HCT116 (cell line): ENCODE measurements around the gene THUMPD3. TPM values are rescaled to one million over a fixed set of nuclear protein-coding genes. Genes with fewer than 3 reads are reported as not detected.

Source experiments
- ATAC-seq: fragments of 200-7000 bp; cut with Tn5 transposase; 2 replicates; pipeline ENCODE4 v1.9.1; 2020; ENCODE audit warnings: mild to moderate bottlenecking, moderate library complexity
- BruUV-seq: library from RNA; stranded (reverse); fragments of 400-500 nt; replicated peaks from 2 replicates; lab custom pipeline; 2021; lab: Mats Ljungman, UMichigan
- CTCF ChIA-PET: fragments of 300-600 bp; sonication (Branson Sonifier 250); formaldehyde crosslinking; loops from one replicate; lab custom pipeline; 2021; ENCODE audit warnings: antibody characterized with exemption; lab: Charles Lee
- POLR2A ChIA-PET: fragments of 300-600, 350-600 bp; sonication (Branson Sonifier 250); formaldehyde crosslinking; loops from one replicate; lab custom pipeline; 2021; ENCODE audit warnings: antibody characterized with exemption; lab: Charles Lee
- RAD21 ChIA-PET, 2 experiments: fragments of 300-600 bp; sonication (Branson Sonifier 250); formaldehyde crosslinking; loops; one replicate each; lab custom pipeline; 2023; ENCODE audit warnings: low total read pairs in 2 of 2; ENCODE audit not compliant: uncharacterized antibody in 2 of 2, unreplicated experiment in 2 of 2, low non-redundant PET in 1 of 2; lab: Charles Lee
- DNase-seq: peaks from one replicate; pipeline ENCODE4 v3.0.0-alpha.2; 2010; ENCODE audit warnings: low read depth, low spot score
- H2AFZ ChIP-seq: fragments of 200-600 bp; shearing (Covaris generic), sonication (generic); 2 replicates; pipeline ENCODE4 v1.6.1; 2017; ENCODE audit warnings: low read depth, mixed run types, mixed read lengths, antibody characterized with exemption, low read length; ENCODE audit not compliant: poor library complexity, severe bottlenecking
- H3K27ac ChIP-seq: 2 replicates; pipeline ENCODE4 v1.5.1; 2012; ENCODE audit warnings: low read depth, low read length
- H3K27me3 ChIP-seq: fragments of 200-600 bp; sonication (generic); 2 replicates; pipeline ENCODE4 v1.6.1; 2016; ENCODE audit warnings: mixed run types, low read length, mixed read lengths; ENCODE audit not compliant: insufficient read depth
- H3K36me3 ChIP-seq, 2 experiments: fragments of 200-500 bp in 1 of 2; fragments of 200-600 bp in 1 of 2; sonication (Bioruptor generic) in 1 of 2; sonication (generic) in 1 of 2; 2 replicates each; pipeline versions ENCODE4 v1.5.1 to v1.6.1; 2014 to 2016; ENCODE audit warnings: low read length in 2 of 2, inconsistent platforms in 1 of 2, mixed read lengths in 1 of 2, mixed run types in 1 of 2; ENCODE audit not compliant: insufficient read depth in 2 of 2, control insufficient read depth in 1 of 2
- H3K4me1 ChIP-seq, 2 experiments: fragments of 200-600 bp in 1 of 2; sonication (generic) in 1 of 2; 2 replicates each; pipeline versions ENCODE4 v1.5.1 to v1.6.1; 2012 to 2017; ENCODE audit warnings: low read length in 2 of 2, inconsistent platforms in 1 of 2, mild to moderate bottlenecking in 1 of 2, mixed read lengths in 1 of 2, mixed run types in 1 of 2, moderate library complexity in 1 of 2; ENCODE audit not compliant: insufficient read depth in 2 of 2, control insufficient read depth in 1 of 2
- H3K4me2 ChIP-seq: fragments of 200-600 bp; sonication (generic); 2 replicates; pipeline ENCODE4 v1.6.1; 2017; ENCODE audit warnings: mixed run types, low read length, mixed read lengths
- H3K4me3 ChIP-seq, 2 experiments: fragments of 200-600 bp in 1 of 2; sonication (generic) in 1 of 2; replicated peaks in 1 of 2; 2 replicates each; pipeline ENCODE4 v1.5.1; 2011 to 2016; ENCODE audit warnings: low read length in 2 of 2, control low read depth in 1 of 2, low read depth in 1 of 2, mild to moderate bottlenecking in 1 of 2, mixed read lengths in 1 of 2, mixed run types in 1 of 2
- H3K79me2 ChIP-seq: fragments of 200-600 bp; sonication (generic); 2 replicates; pipeline ENCODE4 v1.6.1; 2017; ENCODE audit warnings: mild to moderate bottlenecking, mixed run types, low read length, moderate library complexity, mixed read lengths; ENCODE audit not compliant: insufficient read depth
- H3K9ac ChIP-seq: fragments of 200-600 bp; sonication (generic); 2 replicates; pipeline ENCODE4 v1.6.1; 2016; ENCODE audit warnings: low read length, mixed read lengths
- H3K9me2 ChIP-seq: fragments of 200-600 bp; sonication (generic), shearing (Covaris generic); 2 replicates; pipeline ENCODE4 v1.6.1; 2017; ENCODE audit warnings: mixed run types, mild to moderate bottlenecking, moderate library complexity; ENCODE audit not compliant: insufficient read depth
- H3K9me3 ChIP-seq, 2 experiments: fragments of 200-500 bp in 1 of 2; fragments of 200-600 bp in 1 of 2; sonication (Bioruptor generic) in 1 of 2; sonication (generic) in 1 of 2; 2 replicates each; pipeline ENCODE4 v1.6.1; 2014 to 2017; ENCODE audit warnings: low read length in 2 of 2, mixed read lengths in 2 of 2, inconsistent platforms in 1 of 2, low read depth in 1 of 2, mild to moderate bottlenecking in 1 of 2, mixed run types in 1 of 2, moderate library complexity in 1 of 2; ENCODE audit not compliant: control insufficient read depth in 1 of 2, insufficient read depth in 1 of 2
- H4K20me1 ChIP-seq: fragments of 200-600 bp; sonication (generic), shearing (Covaris generic); 2 replicates; pipeline ENCODE4 v1.6.1; 2017; ENCODE audit warnings: mixed run types, mild to moderate bottlenecking, moderate library complexity; ENCODE audit not compliant: insufficient read depth
- ATF3 ChIP-seq: IDR thresholded peaks from 2 replicates; pipeline ENCODE4 v1.6.1; 2012
- CBX3 ChIP-seq: IDR thresholded peaks from 2 replicates; pipeline ENCODE4 v1.6.1; 2012; ENCODE audit warnings: low read depth
- CTCF ChIP-seq, 3 experiments: fragments of 200-600 bp in 1 of 3; sonication (generic) in 1 of 3; IDR thresholded peaks in 2 of 3; conservative IDR thresholded peaks in 1 of 3; 2 replicates each; pipeline ENCODE4 v1.5.1; 2012 to 2017; ENCODE audit warnings: low read depth in 2 of 3, low read length in 2 of 3, antibody characterized with exemption in 1 of 3, borderline replicate concordance in 1 of 3, control low read depth in 1 of 3, mild to moderate bottlenecking in 1 of 3, mixed read lengths in 1 of 3, mixed run types in 1 of 3, moderate library complexity in 1 of 3; ENCODE audit not compliant: insufficient read depth in 1 of 3
- EGR1 ChIP-seq: IDR thresholded peaks from 2 replicates; pipeline ENCODE4 v1.6.1; 2012; ENCODE audit warnings: low read depth
- ELF1 ChIP-seq: IDR thresholded peaks from 2 replicates; pipeline ENCODE4 v1.6.1; 2012; ENCODE audit warnings: low read depth, borderline replicate concordance
- EZH2 ChIP-seq: fragments of 200-600 bp; sonication (generic); IDR thresholded peaks from 2 replicates; pipeline ENCODE4 v1.6.1; 2017; ENCODE audit warnings: antibody characterized with exemption, mixed run types
- EZH2phosphoT487 ChIP-seq: fragments of 200-600 bp; IDR thresholded peaks from 2 replicates; pipeline ENCODE4 v1.6.1; 2018; ENCODE audit warnings: antibody characterized with exemption, borderline replicate concordance
- FOSL1 ChIP-seq: IDR thresholded peaks from 2 replicates; pipeline ENCODE4 v1.6.1; 2012; ENCODE audit warnings: low read depth
- JUND ChIP-seq: IDR thresholded peaks from 2 replicates; pipeline ENCODE4 v1.6.1; 2012
- MAX ChIP-seq: IDR thresholded peaks from 2 replicates; pipeline ENCODE4 v1.6.1; 2012
- POLR2A ChIP-seq: IDR thresholded peaks from 2 replicates; pipeline ENCODE4 v1.7.0; 2011; ENCODE audit warnings: borderline replicate concordance; ENCODE audit not compliant: insufficient read depth, insufficient read length; ENCODE audit errors: extremely low read depth
- POLR2AphosphoS5 ChIP-seq: IDR thresholded peaks from 2 replicates; pipeline ENCODE4 v1.6.1; 2011; ENCODE audit warnings: mild to moderate bottlenecking, low read depth, low read length, moderate library complexity
- REST ChIP-seq: IDR thresholded peaks from 2 replicates; pipeline ENCODE4 v1.6.1; 2012; ENCODE audit warnings: low read depth
- SP1 ChIP-seq: IDR thresholded peaks from 2 replicates; pipeline ENCODE4 v1.6.1; 2012; ENCODE audit warnings: low read depth
- SRF ChIP-seq: IDR thresholded peaks from 2 replicates; pipeline ENCODE4 v1.6.1; 2012; ENCODE audit warnings: low read depth
- TCF7L2 ChIP-seq: IDR thresholded peaks from 2 replicates; pipeline ENCODE4 v1.7.0; 2011; ENCODE audit warnings: borderline replicate concordance, inconsistent platforms; ENCODE audit not compliant: insufficient read depth, insufficient read length; ENCODE audit errors: extremely low read depth
- YY1 ChIP-seq: IDR thresholded peaks from 2 replicates; pipeline ENCODE4 v1.6.1; 2011; ENCODE audit warnings: low read length, low read depth, moderate library complexity, mild to moderate bottlenecking; ENCODE audit not compliant: insufficient replicate concordance; ENCODE audit errors: extremely low read depth
- ZFX ChIP-seq: fragments of 450-650 bp; IDR thresholded peaks from 2 replicates; pipeline ENCODE4 v1.6.1; 2017
- ZNF274 ChIP-seq: fragments of 200-500 bp; sonication (Bioruptor generic); IDR thresholded peaks from 2 replicates; pipeline ENCODE4 v1.6.1; 2014; ENCODE audit warnings: mild to moderate bottlenecking, low read depth, low read length, inconsistent platforms
- intact Hi-C: fragments of 100-400 bp; cut with micrococcal nuclease; formaldehyde crosslinking; loops from 2 replicates; pipeline ENCODE4 v1.10.0; 2022
- total RNA-seq: library from RNA; stranded (reverse); gene quantifications from one replicate; pipeline ENCODE4 v1.2.1, GENCODE V29; 2021; ENCODE audit not compliant: unreplicated experiment

THUMPD3 gene
- total RNA-seq, 1 experiment from 2014 or later, result 79.5 TPM

GRCh38 chr3:9408061-9408460 lies 45.2 kb downstream of the THUMPD3 start (continued):
- no peak for TF ChIP-seq FOSL1
- no peak for TF ChIP-seq ELF1
- no peak for TF ChIP-seq ZFX
- TF ChIP-seq EZH2phosphoT487, result no peak

- ChIA-PET CTCF (no interaction called here), POLR2A (interaction anchor here (3.6 kb wide), 1 partner anchor 12 kb away, joined by 16 read pairs; the partner anchor contains the start of gene SETD5), RAD21 (no interaction called here)
- Histone ChIP-seq H2AFZ (no peak overlapping the region), H3K9ac (no peak overlapping the region), H4K20me1 (peaks cover 72% of the 10 kb centered on the region; the same call in 1 of the 2 replicates), H3K27me3 (no peaks in the 10 kb centered on the region), H3K4me1 (peaks cover 12 to 15% of the 10 kb centered on the region in 2 experiments), H3K9me2 (no peaks in the 10 kb centered on the region), H3K79me2 (peaks cover 100% of the 10 kb centered on the region), H3K27ac (no peak overlapping the region), H3K4me3 (no peak overlapping the region), H3K36me3 (no peaks in the 10 kb centered on the region; a peak in 1 of 4 replicates), H3K4me2 (no peak overlapping the region), H3K9me3 (no peaks in the 10 kb centered on the region)
- no peak for ATAC-seq
- intact Hi-C loops, result no loop called here
- no peak for DNase-seq
- BruUV-seq, result no TSS peak
- no peak for TF ChIP-seq JUND
- TF ChIP-seq SRF, result no peak
- no peak for TF ChIP-seq CBX3
- no peak for TF ChIP-seq EZH2phosphoT487
- TF ChIP-seq MAX, result no peak
- TF ChIP-seq POLR2AphosphoS5, result no peak
- TF ChIP-seq ZNF274, result no peak
- TF ChIP-seq YY1, result no peak
- TF ChIP-seq POLR2A, result no peak
- no peak for TF ChIP-seq FOSL1
- no peak for TF ChIP-seq REST
- TF ChIP-seq ELF1, result no peak
- no peak for TF ChIP-seq SP1
- no peak for TF ChIP-seq EZH2
- TF ChIP-seq CTCF (IDR thresholded peaks at IDR 0.05 in 2 of 3, conservative IDR thresholded peaks at IDR 0.05 in 1 of 3; ENCODE audit: borderline replicate concordance in 1 of 3, insufficient read depth in 1 of 3, low read depth in 2 of 3, low read length in 2 of 3), result no peak
- TF ChIP-seq EGR1, result no peak
- no peak for TF ChIP-seq TCF7L2
- TF ChIP-seq ZFX, result no peak
- no peak for TF ChIP-seq ATF3
Observed at GRCh38 chr3:9408546-9408945, 45.7 kb downstream of the THUMPD3 start.
